CD14-positive monocyte (primary cell): ENCODE data around the gene SNX19. TPM values are rescaled to one million over a fixed set of nuclear protein-coding genes. Genes with fewer than 3 reads are reported as not detected.

Source experiments
- DNase-seq, 3 donors: peaks; one replicate each; pipeline ENCODE4 v3.0.0-alpha.2; 2011 to 2022
- H2AFZ ChIP-seq: 2 replicates; pipeline ENCODE4 v1.6.0; 2012; ENCODE audit warnings: mild to moderate bottlenecking, low read depth, low read length, inconsistent platforms; ENCODE audit not compliant: insufficient read depth, poor library complexity, severe bottlenecking
- H3K27ac ChIP-seq, 2 donors: 1 replicate in 1 of 2; 2 replicates in 1 of 2; pipeline ENCODE4 v1.5.1; 2012 to 2013; ENCODE audit warnings: low read length in 2 of 2, control low read depth in 1 of 2, inconsistent platforms in 1 of 2, low read depth in 1 of 2, mild to moderate bottlenecking in 1 of 2
- H3K27me3 ChIP-seq, 2 donors: one replicate each; pipeline versions ENCODE4 v1.6.0 to v1.6.1; 2011 to 2013; ENCODE audit warnings: low read length in 2 of 2; ENCODE audit not compliant: control insufficient read depth in 2 of 2, insufficient read depth in 2 of 2
- H3K36me3 ChIP-seq, 2 donors: replicated peaks in 1 of 2; 1 replicate in 1 of 2; 2 replicates in 1 of 2; pipeline versions ENCODE4 v1.5.1 to v1.6.1; 2012 to 2013; ENCODE audit warnings: low read length in 2 of 2, control low read depth in 1 of 2, inconsistent platforms in 1 of 2, mild to moderate bottlenecking in 1 of 2; ENCODE audit not compliant: insufficient read depth in 2 of 2, control insufficient read depth in 1 of 2
- H3K4me1 ChIP-seq, 2 donors: 1 replicate in 1 of 2; 2 replicates in 1 of 2; pipeline versions ENCODE4 v1.5.1 to v1.6.1; 2012 to 2013; ENCODE audit warnings: low read length in 2 of 2, control low read depth in 1 of 2, inconsistent platforms in 1 of 2, mild to moderate bottlenecking in 1 of 2, moderate library complexity in 1 of 2; ENCODE audit not compliant: insufficient read depth in 2 of 2, control insufficient read depth in 1 of 2
- H3K4me2 ChIP-seq: replicated peaks from 2 replicates; pipeline ENCODE3; 2012; ENCODE audit warnings: low read length, moderate library complexity, mild to moderate bottlenecking; ENCODE audit not compliant: poor library complexity, severe bottlenecking; ENCODE audit errors: extremely low read depth
- H3K4me3 ChIP-seq, 3 experiments: fragments of 200-600 bp in 1 of 3; sonication (generic) in 1 of 3; replicated peaks in 1 of 3; 1 replicate in 2 of 3; 2 replicates in 1 of 3; pipeline ENCODE4 v1.5.1; 2011 to 2013; ENCODE audit warnings: low read length in 3 of 3, mild to moderate bottlenecking in 3 of 3, control low read depth in 2 of 3, low read depth in 2 of 3, inconsistent platforms in 1 of 3, moderate library complexity in 1 of 3
- H3K79me2 ChIP-seq: 2 replicates; pipeline ENCODE4 v1.6.0; 2012; ENCODE audit warnings: mild to moderate bottlenecking, control low read depth, inconsistent platforms, low read length, moderate library complexity; ENCODE audit not compliant: insufficient read depth
- H3K9ac ChIP-seq: 2 replicates; pipeline ENCODE4 v1.6.0; 2017; ENCODE audit warnings: low read length, mild to moderate bottlenecking; ENCODE audit not compliant: insufficient read depth, poor library complexity, severe bottlenecking
- H3K9me3 ChIP-seq, 2 donors: replicated peaks in 1 of 2; 1 replicate in 1 of 2; 2 replicates in 1 of 2; pipeline versions ENCODE4 v1.5.1 to v1.6.1; 2012 to 2013; ENCODE audit warnings: low read length in 2 of 2, control low read depth in 1 of 2; ENCODE audit not compliant: control insufficient read depth in 1 of 2, insufficient read depth in 1 of 2
- H4K20me1 ChIP-seq: 2 replicates; pipeline ENCODE4 v1.6.0; 2012; ENCODE audit warnings: mild to moderate bottlenecking, low read length, control low read depth, moderate library complexity; ENCODE audit not compliant: insufficient read depth
- H3K27ac Mint-ChIP-seq, 7 donors: one replicate each; pipeline ENCODE4 v1.8.0; 2020; ENCODE audit warnings: mild to moderate bottlenecking in 7 of 7, mixed read lengths in 7 of 7, moderate library complexity in 6 of 7, inconsistent platforms in 2 of 7
- H3K27me3 Mint-ChIP-seq, 3 donors: one replicate each; pipeline ENCODE4 v1.8.0; 2021 to 2022; ENCODE audit warnings: low read depth in 3 of 3, mild to moderate bottlenecking in 3 of 3, mixed read lengths in 3 of 3, moderate library complexity in 3 of 3, inconsistent platforms in 1 of 3
- H3K36me3 Mint-ChIP-seq, 2 donors: one replicate each; pipeline ENCODE4 v1.8.0; 2020; ENCODE audit warnings: mixed read lengths in 2 of 2, inconsistent platforms in 1 of 2, mild to moderate bottlenecking in 1 of 2
- H3K4me1 Mint-ChIP-seq: one replicate; pipeline ENCODE4 v1.8.0; 2020; ENCODE audit warnings: mild to moderate bottlenecking, mixed read lengths
- H3K4me3 Mint-ChIP-seq, 2 donors: one replicate each; pipeline ENCODE4 v1.8.0; 2020; ENCODE audit warnings: mild to moderate bottlenecking in 2 of 2, mixed read lengths in 2 of 2, moderate library complexity in 1 of 2
- H3K9me3 Mint-ChIP-seq, 7 donors: one replicate each; pipeline ENCODE4 v1.8.0; 2020 to 2022; ENCODE audit warnings: mixed read lengths in 7 of 7, mild to moderate bottlenecking in 6 of 7, moderate library complexity in 6 of 7, inconsistent platforms in 2 of 7
- WGBS: methylation state at CpG from one replicate; pipeline ENCODE4 v1.1.5; 2013; ENCODE audit warnings: missing lambda C conversion rate; ENCODE audit not compliant: insufficient coverage; 5-methylcytosine and 5-hydroxymethylcytosine counted together
- intact Hi-C, 2 donors: fragments of 100-400 bp; cut with micrococcal nuclease; formaldehyde crosslinking; loops; one replicate each; pipeline versions ENCODE4 v1.15.0 to v1.15.1; 2023
- polyA plus RNA-seq, 3 donors: library from polyadenylated mRNA; depleted of rRNA in 1 of 3; unstranded in 2 of 3; stranded (reverse) in 1 of 3; fragments of 300-500 nt in 2 of 3; fragments of >200 nt in 1 of 3; fragmentation: Illumina TruSeq in 2 of 3; gene quantifications; 1 replicate in 2 of 3; 2 replicates in 1 of 3; pipeline ENCODE4 v1.2.3, GENCODE V29; 2012 to 2021
- TF ChIP-seq, protein P1 (sequence below): fragments of 200-600 bp; IDR thresholded peaks from one replicate; pipeline ENCODE4 v1.8.0; 2022; ENCODE audit warnings: antibody characterized with exemption, mild to moderate bottlenecking

The SNX19 gene
- polyA plus RNA-seq, 3 donors = 13.6 to 23.3 (median 17.6) TPM

DNA sequence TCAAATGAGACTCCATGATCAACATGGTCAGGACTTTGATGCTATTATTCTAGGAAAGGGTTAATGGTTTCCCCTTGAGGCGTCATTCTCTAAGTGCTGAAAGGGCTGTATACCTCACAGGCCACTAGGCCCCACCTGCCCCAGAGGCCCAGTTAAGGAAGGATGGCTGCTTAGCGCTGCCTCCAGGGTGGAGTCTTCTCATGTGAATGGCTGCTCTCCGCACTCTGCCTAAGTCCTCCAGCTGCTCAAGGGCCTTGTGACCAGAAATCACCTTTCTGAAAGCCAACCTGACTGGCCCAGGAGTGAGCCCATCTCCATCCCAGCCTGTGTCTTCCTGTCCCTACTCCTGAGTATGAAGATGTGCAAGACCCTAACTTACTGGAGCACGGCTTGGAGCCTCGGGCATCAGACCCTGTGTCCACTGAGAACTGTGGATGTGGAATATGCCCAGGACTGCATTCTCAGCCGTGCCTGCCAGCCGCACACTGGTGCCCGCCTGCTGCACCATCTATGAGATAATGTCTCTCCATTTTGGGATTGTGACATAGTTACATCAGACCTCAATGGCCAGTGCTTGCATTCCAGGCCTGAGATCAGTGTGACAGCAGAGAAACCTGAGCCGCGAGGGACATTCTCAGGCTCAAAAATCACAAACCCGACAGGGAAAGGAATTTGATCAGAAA lies 51.0 kb downstream of the SNX19 start:
- H3K4me2 ChIP-seq = no peak overlapping the region
- 97% methylated on average over 7 of the region's 11 CpGs for WGBS
- no peaks in the 10 kb centered on the region for H3K79me2 ChIP-seq
- intact Hi-C loops = no loop called here
- H3K36me3 ChIP-seq = peaks cover 6 to 21% of the 10 kb centered on the region in 2 donors
- TF ChIP-seq, protein P1, sequence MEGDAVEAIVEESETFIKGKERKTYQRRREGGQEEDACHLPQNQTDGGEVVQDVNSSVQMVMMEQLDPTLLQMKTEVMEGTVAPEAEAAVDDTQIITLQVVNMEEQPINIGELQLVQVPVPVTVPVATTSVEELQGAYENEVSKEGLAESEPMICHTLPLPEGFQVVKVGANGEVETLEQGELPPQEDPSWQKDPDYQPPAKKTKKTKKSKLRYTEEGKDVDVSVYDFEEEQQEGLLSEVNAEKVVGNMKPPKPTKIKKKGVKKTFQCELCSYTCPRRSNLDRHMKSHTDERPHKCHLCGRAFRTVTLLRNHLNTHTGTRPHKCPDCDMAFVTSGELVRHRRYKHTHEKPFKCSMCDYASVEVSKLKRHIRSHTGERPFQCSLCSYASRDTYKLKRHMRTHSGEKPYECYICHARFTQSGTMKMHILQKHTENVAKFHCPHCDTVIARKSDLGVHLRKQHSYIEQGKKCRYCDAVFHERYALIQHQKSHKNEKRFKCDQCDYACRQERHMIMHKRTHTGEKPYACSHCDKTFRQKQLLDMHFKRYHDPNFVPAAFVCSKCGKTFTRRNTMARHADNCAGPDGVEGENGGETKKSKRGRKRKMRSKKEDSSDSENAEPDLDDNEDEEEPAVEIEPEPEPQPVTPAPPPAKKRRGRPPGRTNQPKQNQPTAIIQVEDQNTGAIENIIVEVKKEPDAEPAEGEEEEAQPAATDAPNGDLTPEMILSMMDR = no peak
- no peak for DNase-seq
- H3K4me1 Mint-ChIP-seq = peaks cover 2% of the 10 kb centered on the region
- no peak overlapping the region for H3K9ac ChIP-seq
- no peak overlapping the region for H3K4me3 Mint-ChIP-seq
- H3K27me3 ChIP-seq = no peaks in the 10 kb centered on the region
- H3K4me1 ChIP-seq = no peaks in the 10 kb centered on the region
- peaks cover 14 to 24% of the 10 kb centered on the region in 2 donors for H3K36me3 Mint-ChIP-seq
- H4K20me1 ChIP-seq = no peaks in the 10 kb centered on the region
- H3K9me3 Mint-ChIP-seq = no peaks in the 10 kb centered on the region
- no peak overlapping the region for H3K27ac ChIP-seq
- H3K27ac Mint-ChIP-seq = no peak overlapping the region
- H3K27me3 Mint-ChIP-seq = no peaks in the 10 kb centered on the region
- H3K9me3 ChIP-seq = no peaks in the 10 kb centered on the region
- no peak overlapping the region for H2AFZ ChIP-seq
- H3K4me3 ChIP-seq = no peak overlapping the region

DNA sequence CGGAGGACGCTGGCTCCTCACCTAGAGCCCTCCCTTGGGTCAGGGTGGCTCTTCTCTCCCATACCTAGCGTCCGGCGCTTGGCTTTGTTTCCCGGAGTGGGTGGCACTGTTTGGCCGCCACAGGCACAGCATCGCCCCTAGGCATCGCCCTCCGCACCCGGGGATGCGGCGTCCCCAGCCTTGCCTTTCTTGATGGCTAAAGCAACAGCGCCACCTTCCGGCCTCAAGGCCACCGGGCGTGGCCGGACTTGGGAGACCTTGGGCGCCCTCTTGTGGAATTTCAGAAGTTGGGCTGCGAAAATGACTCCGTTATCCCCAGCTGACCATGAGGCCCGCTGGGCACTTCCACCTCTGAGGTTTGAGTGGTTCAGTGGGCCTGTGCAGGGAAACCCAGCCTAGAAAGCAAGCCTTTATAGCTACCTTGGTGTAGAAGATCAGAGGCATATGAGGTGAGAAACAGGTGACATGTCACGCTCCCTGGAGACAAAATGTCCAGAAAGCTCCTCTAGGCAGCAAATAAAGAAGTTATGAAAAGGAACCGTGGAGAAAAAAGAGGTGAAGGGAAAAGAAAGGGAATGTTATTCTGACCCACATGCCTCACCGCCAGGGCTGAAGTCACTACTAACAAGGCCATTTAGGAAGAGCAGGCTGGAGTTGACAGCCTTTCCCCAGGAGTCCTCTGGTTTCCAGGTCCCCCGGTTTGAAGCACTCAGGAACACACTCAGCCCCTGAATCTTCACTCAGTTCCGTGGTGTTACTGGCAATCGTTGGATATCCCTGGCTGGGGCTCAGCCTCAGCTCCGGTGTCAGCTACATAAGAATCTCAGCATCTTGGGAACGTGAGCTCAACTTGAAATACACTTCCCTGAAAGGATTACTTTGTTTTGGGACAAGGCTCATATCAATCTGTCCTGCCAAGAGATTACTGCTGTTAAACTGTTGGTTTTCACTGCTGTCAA lies 54.1 kb downstream of the SNX19 start:
- H3K9me3 Mint-ChIP-seq = no peaks in the 10 kb centered on the region
- no peak overlapping the region for H2AFZ ChIP-seq
- H3K79me2 ChIP-seq = no peaks in the 10 kb centered on the region
- no peaks in the 10 kb centered on the region for H3K9me3 ChIP-seq
- no peak overlapping the region for H3K9ac ChIP-seq
- H3K4me3 ChIP-seq = no peak overlapping the region
- peaks cover 2% of the 10 kb centered on the region for H3K4me1 Mint-ChIP-seq
- H3K27me3 Mint-ChIP-seq = peaks cover 0 to 2% (median 0%) of the 10 kb centered on the region in 3 donors
- peak overlapping the region in 2 of 7 donors; percentile 13 to 83 for H3K27ac Mint-ChIP-seq
- H3K27ac ChIP-seq = no peak overlapping the region
- H4K20me1 ChIP-seq = no peaks in the 10 kb centered on the region
- no peaks in the 10 kb centered on the region for H3K4me1 ChIP-seq
- H3K4me3 Mint-ChIP-seq = no peak overlapping the region
- intact Hi-C loops = loop anchor here (1.0 to 5.0 kb wide), 3 partner anchors 427 to 650 kb away; no protein-coding TSS in a partner anchor
- H3K4me2 ChIP-seq = no peak overlapping the region
- H3K36me3 Mint-ChIP-seq = peaks cover 0 to under 1% of the 10 kb centered on the region in 2 donors
- H3K36me3 ChIP-seq = no peaks in the 10 kb centered on the region
- DNase-seq = peak; percentile 85 to 89 (median 88)
- no peaks in the 10 kb centered on the region for H3K27me3 ChIP-seq
- TF ChIP-seq, protein P1 = peak; percentile 100
- WGBS = 30% methylated on average over 30 of the region's 30 CpGs
